PC-9 (cell line): ENCODE data around the gene GPR141. TPM values are rescaled to one million over a fixed set of nuclear protein-coding genes. Genes with fewer than 3 reads are reported as not detected.

Experiments used
- BruUV-seq: library from RNA; stranded (reverse); fragments of 400-500 nt; replicated peaks from 2 replicates; lab custom pipeline; 2021; lab: Mats Ljungman, UMichigan
- CTCF ChIA-PET: fragments of 300-600 bp; sonication (Branson Sonifier 250); formaldehyde crosslinking; loops from one replicate; lab custom pipeline; 2022; ENCODE audit warnings: antibody characterized with exemption; lab: Charles Lee
- POLR2A ChIA-PET: fragments of 300-600 bp; sonication (Branson Sonifier 250); formaldehyde crosslinking; loops from one replicate; lab custom pipeline; 2022; ENCODE audit warnings: antibody characterized with exemption; ENCODE audit not compliant: unreplicated experiment; lab: Charles Lee
- DNase-seq, 2 experiments: peaks; one replicate each; pipeline versions ENCODE4 v3.0.0 to v3.0.0-alpha.2; 2015 to 2022; ENCODE audit warnings: mixed read lengths in 1 of 2
- H2AFZ ChIP-seq: fragments of 200-600 bp; sonication (generic); 2 replicates; pipeline ENCODE4 v1.8.1; 2017; ENCODE audit warnings: antibody characterized with exemption
- H3F3A ChIP-seq: fragments of 200-600 bp; sonication (generic); 2 replicates; pipeline ENCODE4 v1.8.1; 2017; ENCODE audit warnings: antibody characterized with exemption, mild to moderate bottlenecking, low read depth; ENCODE audit not compliant: insufficient read depth
- H3K27ac ChIP-seq: fragments of 200-600 bp; sonication (generic); 2 replicates; pipeline ENCODE4 v1.6.1; 2016; ENCODE audit warnings: mixed run types
- H3K27me3 ChIP-seq: fragments of 200-600 bp; sonication (generic); 2 replicates; pipeline ENCODE4 v1.6.1; 2016; ENCODE audit warnings: low read depth, mixed run types; ENCODE audit not compliant: insufficient read depth
- H3K36me3 ChIP-seq: fragments of 200-600 bp; sonication (generic); 2 replicates; pipeline ENCODE4 v1.6.1; 2016; ENCODE audit warnings: low read depth, mixed run types
- H3K4me1 ChIP-seq: fragments of 200-600 bp; sonication (generic); replicated peaks from 2 replicates; pipeline ENCODE4 v1.6.1; 2016; ENCODE audit warnings: mixed run types; ENCODE audit not compliant: insufficient read depth
- H3K4me2 ChIP-seq: fragments of 200-600 bp; sonication (generic); 2 replicates; pipeline ENCODE4 v1.6.1; 2017; ENCODE audit warnings: mixed run types
- H3K4me3 ChIP-seq: fragments of 200-600 bp; sonication (generic); 2 replicates; pipeline ENCODE4 v1.6.1; 2016; ENCODE audit warnings: mixed run types
- H3K79me2 ChIP-seq: fragments of 200-600 bp; sonication (generic); 2 replicates; pipeline ENCODE4 v1.6.1; 2017; ENCODE audit warnings: low read depth, mixed run types
- H3K9me2 ChIP-seq: fragments of 200-600 bp; sonication (generic); 2 replicates; pipeline ENCODE4 v1.8.1; 2017; ENCODE audit warnings: mild to moderate bottlenecking; ENCODE audit not compliant: insufficient read depth
- H3K9me3 ChIP-seq: fragments of 200-600 bp; sonication (generic); 2 replicates; pipeline ENCODE4 v1.8.1; 2016; ENCODE audit warnings: low read depth; ENCODE audit not compliant: insufficient read depth
- H4K20me1 ChIP-seq: fragments of 200-600 bp; sonication (generic); 2 replicates; pipeline ENCODE4 v1.8.1; 2017; ENCODE audit not compliant: insufficient read depth
- CTCF ChIP-seq: fragments of 200-600 bp; sonication (generic); conservative IDR thresholded peaks from 2 replicates; pipeline ENCODE4 v1.6.1; 2017; ENCODE audit warnings: mixed run types, antibody characterized with exemption, mild to moderate bottlenecking, moderate library complexity
- EZH2 ChIP-seq: fragments of 200-600 bp; sonication (generic); IDR thresholded peaks from 2 replicates; pipeline ENCODE4 v1.8.0; 2017; ENCODE audit warnings: antibody characterized with exemption, low read depth
- intact Hi-C: fragments of 100-400 bp; cut with micrococcal nuclease; formaldehyde crosslinking; loops from one replicate; pipeline ENCODE4 v1.10.0; 2022; ENCODE audit not compliant: unreplicated experiment
- total RNA-seq: library from RNA; stranded (reverse); gene quantifications from 2 replicates; pipeline ENCODE4 v1.2.3, GENCODE V29; 2021

GPR141 gene
- total RNA-seq, 1 experiment from 2014 or later = not detected

DNA sequence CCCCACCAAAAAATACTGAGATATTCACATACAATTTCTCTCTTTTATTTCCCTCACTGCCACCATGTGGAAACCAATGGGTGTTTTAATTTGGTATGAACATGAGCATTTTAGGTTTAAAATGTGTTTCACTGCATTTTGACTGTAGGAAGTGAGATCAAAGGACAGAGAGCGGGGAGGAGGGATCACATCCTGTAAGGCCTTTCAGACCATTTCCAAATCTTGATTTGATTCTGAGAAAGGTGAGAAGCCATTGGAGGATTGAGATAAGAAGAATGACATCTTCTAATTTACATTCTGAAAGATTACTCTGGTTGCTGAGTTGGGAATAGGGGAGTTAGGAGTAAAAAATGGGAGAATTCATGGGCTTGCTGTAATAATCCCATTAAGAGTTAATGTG, 42.5 kb downstream of the GPR141 start:
- POLR2A ChIA-PET = no interaction called here
- no peak for DNase-seq
- no peak overlapping the region for H3K27ac ChIP-seq
- H4K20me1 ChIP-seq = no peaks in the 10 kb centered on the region
- TF ChIP-seq EZH2 (no peak), CTCF (no peak)
- peaks cover 10% of the 10 kb centered on the region; the same call in 1 of the 2 replicates for H3K27me3 ChIP-seq
- no peaks in the 10 kb centered on the region for H3F3A ChIP-seq
- intact Hi-C loops = no loop called here
- H2AFZ ChIP-seq = no peak overlapping the region
- CTCF ChIA-PET = no interaction called here
- H3K4me1 ChIP-seq = no peaks in the 10 kb centered on the region
- H3K4me3 ChIP-seq = no peak overlapping the region
- H3K36me3 ChIP-seq = no peaks in the 10 kb centered on the region
- H3K9me3 ChIP-seq = no peaks in the 10 kb centered on the region
- H3K4me2 ChIP-seq = no peak overlapping the region
- no peaks in the 10 kb centered on the region for H3K79me2 ChIP-seq
- no peaks in the 10 kb centered on the region for H3K9me2 ChIP-seq
- BruUV-seq = no TSS peak

DNA sequence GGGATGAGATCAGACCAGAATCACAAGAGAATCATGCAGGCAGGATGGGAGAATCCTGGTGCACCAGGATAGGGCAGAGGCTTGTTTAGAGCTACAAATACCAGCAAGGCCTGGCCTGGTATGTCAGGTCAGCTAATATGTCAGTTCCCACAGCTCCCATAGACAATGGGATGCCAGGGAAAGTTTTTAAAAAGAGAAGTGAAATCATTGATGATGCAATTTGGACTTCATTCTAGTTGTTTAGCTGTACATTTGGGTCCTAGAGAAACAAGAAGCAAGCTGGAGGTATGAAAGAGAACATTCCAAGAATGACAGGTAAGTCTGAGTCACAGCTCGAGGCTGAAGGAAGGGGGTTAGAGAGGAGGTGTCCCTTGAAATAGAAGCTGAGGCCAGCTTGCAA, 45.2 kb downstream of the GPR141 start:
- no peak for TF ChIP-seq EZH2
- TF ChIP-seq CTCF = no peak
- Histone ChIP-seq H3K79me2 (no peaks in the 10 kb centered on the region), H3K27me3 (peaks cover 13% of the 10 kb centered on the region; the same call in 1 of the 2 replicates), H3K36me3 (no peaks in the 10 kb centered on the region), H3K9me2 (no peaks in the 10 kb centered on the region; the same call in 1 of the 2 replicates), H3K4me2 (no peak overlapping the region), H2AFZ (no peak overlapping the region), H4K20me1 (no peaks in the 10 kb centered on the region), H3F3A (no peaks in the 10 kb centered on the region), H3K27ac (no peak overlapping the region), H3K4me3 (no peak overlapping the region), H3K4me1 (no peaks in the 10 kb centered on the region), H3K9me3 (no peaks in the 10 kb centered on the region)
- BruUV-seq = no TSS peak
- ChIA-PET POLR2A (no interaction called here), CTCF (no interaction called here)
- DNase-seq = no peak
- intact Hi-C loops = no loop called here

DNA sequence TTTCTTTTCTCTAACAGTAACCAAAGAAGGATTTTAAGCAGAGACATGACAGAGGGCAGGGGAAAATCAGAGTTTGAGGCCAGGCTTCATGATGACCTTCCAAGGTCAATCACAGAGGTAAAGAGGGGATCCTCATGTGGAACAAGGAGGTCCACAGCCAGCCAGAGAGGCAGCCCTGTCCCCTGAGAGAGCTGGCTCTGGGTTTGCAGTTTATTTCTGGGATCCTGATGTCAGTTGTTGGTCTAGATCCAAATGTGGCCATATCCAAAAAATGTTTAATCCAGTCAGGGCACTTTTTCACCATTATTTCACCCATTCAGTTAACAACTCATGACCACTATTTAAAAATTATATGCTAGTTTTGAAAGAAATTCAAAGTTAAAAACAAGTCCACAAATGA, 45.6 kb downstream of the GPR141 start:
- no peak overlapping the region for H2AFZ ChIP-seq
- ChIA-PET CTCF (no interaction called here), POLR2A (no interaction called here)
- no peak for DNase-seq
- no peaks in the 10 kb centered on the region for H4K20me1 ChIP-seq
- no peak overlapping the region for H3K27ac ChIP-seq
- H3F3A ChIP-seq = no peaks in the 10 kb centered on the region
- intact Hi-C loops = no loop called here
- no peak overlapping the region for H3K4me3 ChIP-seq
- H3K27me3 ChIP-seq = peaks cover 13% of the 10 kb centered on the region; the same call in 1 of the 2 replicates
- H3K79me2 ChIP-seq = no peaks in the 10 kb centered on the region
- no peaks in the 10 kb centered on the region for H3K9me3 ChIP-seq
- no TSS peak for BruUV-seq
- no peaks in the 10 kb centered on the region for H3K36me3 ChIP-seq
- no peak overlapping the region for H3K4me2 ChIP-seq
- TF ChIP-seq EZH2 (no peak), CTCF (no peak)
- no peaks in the 10 kb centered on the region for H3K4me1 ChIP-seq
- H3K9me2 ChIP-seq = no peaks in the 10 kb centered on the region; the same call in 1 of the 2 replicates
